Measurements from ENCODE around the gene DIO1. TPM values are rescaled to one million over a fixed set of nuclear protein-coding genes. Genes with fewer than 3 reads are reported as not detected.

The DIO1 gene
- total and polyA plus RNA-seq, 2 donors from 2014 or later: 2.9 to 40.6 TPM

- no peak overlapping the region for H3K4me3 ChIP-seq (ENCODE audit: low read length in 3 of 3)
- no peak for TF ChIP-seq CTCF (IDR thresholded peaks at IDR 0.05; ENCODE audit: borderline replicate concordance, extremely low read depth, insufficient read depth)
- H3K4me1 ChIP-seq (ENCODE audit: control insufficient read depth in 2 of 3, insufficient read depth in 2 of 3, low read depth in 1 of 3, low read length in 3 of 3): no peaks in the 10 kb centered on the region
- FAIRE-seq: no peak
- peaks cover 0 to 25% (median 14%) of the 10 kb centered on the region in 3 donors for H3K36me3 ChIP-seq (ENCODE audit: control insufficient read depth in 2 of 3, insufficient read depth in 3 of 3, low read length in 3 of 3)
- no peak overlapping the region for H3K27ac ChIP-seq (ENCODE audit: low read depth in 2 of 2, low read length in 2 of 2)
- no peaks in the 10 kb centered on the region for H3K9me3 ChIP-seq (ENCODE audit: control insufficient read depth in 2 of 3, insufficient read depth in 1 of 3, low read length in 3 of 3)
- H3K9ac ChIP-seq (ENCODE audit: low read length in 3 of 3): no peak overlapping the region
- intact Hi-C loops (cut with DNase I): no loop called here
- no peaks in the 10 kb centered on the region for H3K27me3 ChIP-seq (ENCODE audit: control insufficient read depth, insufficient read depth, low read length)
- no peak for DNase-seq
Measured at GRCh38 chr1:53868565-53868964, 25.4 kb upstream of the DIO1 start.

- H3K27ac ChIP-seq (ENCODE audit: low read depth in 2 of 2, low read length in 2 of 2): no peak overlapping the region
- H3K9ac ChIP-seq (ENCODE audit: low read length in 3 of 3): no peak overlapping the region
- intact Hi-C loops (cut with DNase I): no loop called here
- no peak for TF ChIP-seq CTCF (IDR thresholded peaks at IDR 0.05; ENCODE audit: borderline replicate concordance, extremely low read depth, insufficient read depth)
- H3K9me3 ChIP-seq (ENCODE audit: control insufficient read depth in 2 of 3, insufficient read depth in 1 of 3, low read length in 3 of 3): no peaks in the 10 kb centered on the region
- no peak for FAIRE-seq
- no peak overlapping the region for H3K4me3 ChIP-seq (ENCODE audit: low read length in 3 of 3)
- H3K4me1 ChIP-seq (ENCODE audit: control insufficient read depth in 2 of 3, insufficient read depth in 2 of 3, low read depth in 1 of 3, low read length in 3 of 3): no peaks in the 10 kb centered on the region
- no peak for DNase-seq
- peaks cover 0 to 25% (median 14%) of the 10 kb centered on the region in 3 donors for H3K36me3 ChIP-seq (ENCODE audit: control insufficient read depth in 2 of 3, insufficient read depth in 3 of 3, low read length in 3 of 3)
- no peaks in the 10 kb centered on the region for H3K27me3 ChIP-seq (ENCODE audit: control insufficient read depth, insufficient read depth, low read length)
Measured at GRCh38 chr1:53869454-53870117, 24.4 kb upstream of the DIO1 start.

- Histone ChIP-seq H3K36me3 (ENCODE audit: control insufficient read depth in 2 of 3, insufficient read depth in 3 of 3, low read length in 3 of 3) (peaks cover 0 to 29% (median 17%) of the 10 kb centered on the region in 3 donors), H3K27ac (ENCODE audit: low read depth in 2 of 2, low read length in 2 of 2) (no peak overlapping the region), H3K9me3 (ENCODE audit: control insufficient read depth in 2 of 3, insufficient read depth in 1 of 3, low read length in 3 of 3) (no peaks in the 10 kb centered on the region), H3K9ac (ENCODE audit: low read length in 3 of 3) (no peak overlapping the region), H3K4me3 (ENCODE audit: low read length in 3 of 3) (no peak overlapping the region), H3K27me3 (ENCODE audit: control insufficient read depth, insufficient read depth, low read length) (no peaks in the 10 kb centered on the region), H3K4me1 (ENCODE audit: control insufficient read depth in 2 of 3, insufficient read depth in 2 of 3, low read depth in 1 of 3, low read length in 3 of 3) (no peaks in the 10 kb centered on the region)
- no peak for TF ChIP-seq CTCF (IDR thresholded peaks at IDR 0.05; ENCODE audit: borderline replicate concordance, extremely low read depth, insufficient read depth)
- FAIRE-seq (no peak), DNase-seq (no peak)
- intact Hi-C loops (cut with DNase I): no loop called here
Measured at GRCh38 chr1:53871221-53871620, 22.8 kb upstream of the DIO1 start.

All from kidney (tissue), 14 donors.